Measurements from ENCODE around the gene PLCB3. TPM values are rescaled to one million over a fixed set of nuclear protein-coding genes. Genes with fewer than 3 reads are reported as not detected.

Gene PLCB3
- total RNA-seq, 1 donor: 25.3 TPM

GRCh38 chr11:64243236-64243854, 8.0 kb upstream of the PLCB3 start:
- Histone ChIP-seq H3K4me3 (ENCODE audit: insufficient read depth, low read length) (no peak overlapping the region), H4K20me1 (ENCODE audit: insufficient read depth, low read length) (peaks cover 8% of the 10 kb centered on the region), H2AFZ (ENCODE audit: low read length) (no peak overlapping the region), H3K9me3 (ENCODE audit: low read depth, low read length) (no peaks in the 10 kb centered on the region), H3K4me2 (ENCODE audit: insufficient read depth, low read length) (no peak overlapping the region), H3K4me1 (ENCODE audit: insufficient read depth, low read length) (peaks cover 33% of the 10 kb centered on the region), H3K27me3 (ENCODE audit: insufficient read depth, low read length) (no peaks in the 10 kb centered on the region), H3K36me3 (ENCODE audit: insufficient read depth, low read length) (peaks cover 15% of the 10 kb centered on the region), H3K79me2 (ENCODE audit: insufficient read depth, low read length) (peaks cover 42% of the 10 kb centered on the region), H3K27ac (ENCODE audit: low read depth, low read length) (no peak overlapping the region)
- TF ChIP-seq CTCF (IDR thresholded peaks at IDR 0.05; ENCODE audit: extremely low read depth, low read depth, low read length): no peak
- peak; percentile 81 for DNase-seq (ENCODE audit: insufficient read length, low spot score, missing footprints)

- TF ChIP-seq CTCF (IDR thresholded peaks at IDR 0.05; ENCODE audit: extremely low read depth, low read depth, low read length): no peak
- no peak overlapping the region for H3K4me3 ChIP-seq (ENCODE audit: insufficient read depth, low read length)
- no peaks in the 10 kb centered on the region for H3K27me3 ChIP-seq (ENCODE audit: insufficient read depth, low read length)
- peaks cover 15% of the 10 kb centered on the region for H3K36me3 ChIP-seq (ENCODE audit: insufficient read depth, low read length)
- no peak overlapping the region for H3K4me2 ChIP-seq (ENCODE audit: insufficient read depth, low read length)
- no peak overlapping the region for H2AFZ ChIP-seq (ENCODE audit: low read length)
- peaks cover 42% of the 10 kb centered on the region for H3K79me2 ChIP-seq (ENCODE audit: insufficient read depth, low read length)
- no peak overlapping the region for H3K27ac ChIP-seq (ENCODE audit: low read depth, low read length)
- peak; percentile 85 for DNase-seq (ENCODE audit: insufficient read length, low spot score, missing footprints)
- peaks cover 33% of the 10 kb centered on the region for H3K4me1 ChIP-seq (ENCODE audit: insufficient read depth, low read length)
- peaks cover 8% of the 10 kb centered on the region for H4K20me1 ChIP-seq (ENCODE audit: insufficient read depth, low read length)
- no peaks in the 10 kb centered on the region for H3K9me3 ChIP-seq (ENCODE audit: low read depth, low read length)
Observed at GRCh38 chr11:64244107-64244506, 7.2 kb upstream of the PLCB3 start.

GRCh38 chr11:64244966-64245365, 6.4 kb upstream of the PLCB3 start:
- H3K27ac ChIP-seq (ENCODE audit: low read depth, low read length): no peak overlapping the region
- no peaks in the 10 kb centered on the region for H3K9me3 ChIP-seq (ENCODE audit: low read depth, low read length)
- DNase-seq (ENCODE audit: insufficient read length, low spot score, missing footprints): no peak

More at GRCh38 chr11:64244966-64245365, 6.4 kb upstream of the PLCB3 start:
- TF ChIP-seq CTCF (IDR thresholded peaks at IDR 0.05; ENCODE audit: extremely low read depth, low read depth, low read length): no peak
- Histone ChIP-seq H3K4me2 (ENCODE audit: insufficient read depth, low read length) (peak overlapping the region; percentile 91), H3K4me3 (ENCODE audit: insufficient read depth, low read length) (peak overlapping the region; percentile 97), H3K4me1 (ENCODE audit: insufficient read depth, low read length) (peaks cover 33% of the 10 kb centered on the region), H3K27me3 (ENCODE audit: insufficient read depth, low read length) (no peaks in the 10 kb centered on the region), H3K79me2 (ENCODE audit: insufficient read depth, low read length) (peaks cover 42% of the 10 kb centered on the region), H2AFZ (ENCODE audit: low read length) (no peak overlapping the region), H4K20me1 (ENCODE audit: insufficient read depth, low read length) (peaks cover 8% of the 10 kb centered on the region), H3K36me3 (ENCODE audit: insufficient read depth, low read length) (peaks cover 15% of the 10 kb centered on the region)
